H1 (cell line): ENCODE measurements around the gene GALNT11. TPM values are rescaled to one million over a fixed set of nuclear protein-coding genes. Genes with fewer than 3 reads are reported as not detected.

Source experiments
- CTCF ChIA-PET: fragments of 300-600 bp; sonication (Branson Sonifier 250); formaldehyde crosslinking; loops from one replicate; lab custom pipeline; 2021; ENCODE audit not compliant: partially characterized antibody; lab: Charles Lee
- POLR2A ChIA-PET: fragments of 300-600 bp; sonication (Branson Sonifier 250); formaldehyde crosslinking; loops from one replicate; lab custom pipeline; 2021; ENCODE audit warnings: inconsistent platforms; ENCODE audit not compliant: partially characterized antibody; lab: Charles Lee
- DNase-seq, 2 experiments: peaks; one replicate each; pipeline versions ENCODE4 v3.0.0 to v3.0.0-alpha.2; 2010 to 2022; ENCODE audit warnings: low spot score in 2 of 2, low read depth in 1 of 2, mixed read lengths in 1 of 2
- FAIRE-seq: peaks from 2 replicates; lab custom pipeline; 2011; peaks lifted over from hg19 to GRCh38; lab: Jason Lieb, UNC
- H2AFZ ChIP-seq: 2 replicates; pipeline ENCODE4 v1.8.1; 2012; ENCODE audit warnings: low read length, inconsistent platforms
- H2AK5ac ChIP-seq: 2 replicates; pipeline ENCODE4 v1.6.1; 2013; ENCODE audit warnings: low read depth, low read length
- H2BK120ac ChIP-seq: replicated peaks from 2 replicates; pipeline ENCODE3; 2013; ENCODE audit warnings: low read depth, low read length, inconsistent platforms
- H2BK12ac ChIP-seq: 2 replicates; pipeline ENCODE4 v1.6.1; 2013; ENCODE audit warnings: low read depth, low read length
- H2BK15ac ChIP-seq: 2 replicates; pipeline ENCODE4 v1.6.1; 2013; ENCODE audit warnings: low read length
- H2BK20ac ChIP-seq: 2 replicates; pipeline ENCODE4 v1.6.1; 2013; ENCODE audit warnings: low read length
- H2BK5ac ChIP-seq: 2 replicates; pipeline ENCODE4 v1.6.1; 2013; ENCODE audit warnings: low read depth, low read length
- H3K14ac ChIP-seq: 2 replicates; pipeline ENCODE4 v1.6.1; 2013; ENCODE audit warnings: inconsistent platforms; ENCODE audit not compliant: insufficient read length
- H3K18ac ChIP-seq: 2 replicates; pipeline ENCODE4 v1.6.1; 2013; ENCODE audit warnings: low read length; ENCODE audit errors: extremely low read depth
- H3K23ac ChIP-seq: 2 replicates; pipeline ENCODE4 v1.6.1; 2013; ENCODE audit warnings: inconsistent platforms; ENCODE audit not compliant: insufficient read length
- H3K23me2 ChIP-seq: 2 replicates; pipeline ENCODE4 v1.6.1; 2013; ENCODE audit warnings: low read depth, low read length
- H3K27ac ChIP-seq: 2 replicates; pipeline ENCODE4 v1.6.1; 2011; ENCODE audit warnings: low read depth, low read length, inconsistent platforms
- H3K27me3 ChIP-seq, 4 experiments: replicated peaks in 1 of 4; 1 replicate in 1 of 4; 2 replicates in 3 of 4; pipeline versions ENCODE4 v1.6.1 to v1.8.1; 2011 to 2013; ENCODE audit warnings: low read length in 3 of 4, mild to moderate bottlenecking in 3 of 4, inconsistent platforms in 2 of 4, mixed read lengths in 2 of 4, moderate library complexity in 1 of 4; ENCODE audit not compliant: control insufficient read depth in 3 of 4, insufficient read depth in 3 of 4; ENCODE audit errors: extremely low read depth in 1 of 4
- H3K36me3 ChIP-seq, 4 experiments: 2 replicates each; pipeline versions ENCODE4 v1.6.1 to v1.8.1; 2011 to 2013; ENCODE audit warnings: mild to moderate bottlenecking in 4 of 4, low read length in 3 of 4, moderate library complexity in 2 of 4, control low read depth in 1 of 4, inconsistent platforms in 1 of 4; ENCODE audit not compliant: insufficient read depth in 4 of 4, control insufficient read depth in 2 of 4
- H3K4ac ChIP-seq: replicated peaks from 2 replicates; pipeline ENCODE3; 2013; ENCODE audit warnings: low read length, low read depth, mixed read lengths, inconsistent platforms; ENCODE audit not compliant: insufficient read length
- H3K4me1 ChIP-seq, 4 experiments: replicated peaks in 1 of 4; 1 replicate in 1 of 4; 2 replicates in 3 of 4; pipeline versions ENCODE4 v1.6.1 to v1.8.1; 2011 to 2013; ENCODE audit warnings: low read length in 3 of 4, inconsistent platforms in 2 of 4, mixed read lengths in 1 of 4; ENCODE audit not compliant: insufficient read depth in 4 of 4, control insufficient read depth in 3 of 4
- H3K4me2 ChIP-seq, 2 experiments: 2 replicates each; pipeline versions ENCODE4 v1.6.1 to v1.8.1; 2011 to 2013; ENCODE audit warnings: low read depth in 2 of 2, low read length in 2 of 2, control low read depth in 1 of 2, inconsistent platforms in 1 of 2, mild to moderate bottlenecking in 1 of 2; ENCODE audit not compliant: insufficient read depth in 1 of 2
- H3K4me3 ChIP-seq, 4 experiments: fragments of 200-600, 300-600 bp in 1 of 4; sonication (generic), shearing (Covaris generic), sonication (Bioruptor Twin) in 1 of 4; 2 replicates each; pipeline versions ENCODE4 v1.5.1 to v1.8.1; 2011 to 2016; ENCODE audit warnings: low read length in 4 of 4, low read depth in 3 of 4, control low read depth in 2 of 4, inconsistent platforms in 2 of 4, mild to moderate bottlenecking in 2 of 4, mixed read lengths in 1 of 4, moderate library complexity in 1 of 4; ENCODE audit not compliant: insufficient read depth in 2 of 4; ENCODE audit errors: extremely low read depth in 1 of 4
- H3K56ac ChIP-seq: replicated peaks from 2 replicates; pipeline ENCODE3; 2013; ENCODE audit warnings: low read depth, mild to moderate bottlenecking, mixed read lengths, low read length, inconsistent platforms; ENCODE audit not compliant: insufficient read length
- H3K79me1 ChIP-seq: 2 replicates; pipeline ENCODE4 v1.6.1; 2013; ENCODE audit warnings: low read depth, low read length, control low read depth
- H3K79me2 ChIP-seq, 2 experiments: 2 replicates each; pipeline versions ENCODE4 v1.6.1 to v1.8.1; 2012 to 2013; ENCODE audit warnings: low read length in 2 of 2, mild to moderate bottlenecking in 2 of 2, inconsistent platforms in 1 of 2; ENCODE audit not compliant: insufficient read depth in 2 of 2, control insufficient read depth in 1 of 2
- H3K9ac ChIP-seq, 4 experiments: replicated peaks in 1 of 4; 1 replicate in 1 of 4; 2 replicates in 3 of 4; pipeline versions ENCODE4 v1.6.1 to v1.8.1; 2011 to 2013; ENCODE audit warnings: low read depth in 3 of 4, low read length in 3 of 4, control low read depth in 2 of 4, mild to moderate bottlenecking in 2 of 4, moderate library complexity in 2 of 4, inconsistent platforms in 1 of 4; ENCODE audit errors: extremely low read depth in 1 of 4
- H3K9me3 ChIP-seq, 2 experiments: 2 replicates each; pipeline versions ENCODE4 v1.6.1 to v1.8.1; 2012 to 2013; ENCODE audit warnings: mild to moderate bottlenecking in 2 of 2, moderate library complexity in 2 of 2, control low read depth in 1 of 2, inconsistent platforms in 1 of 2, low read depth in 1 of 2, low read length in 1 of 2, mixed read lengths in 1 of 2; ENCODE audit not compliant: insufficient read depth in 2 of 2
- H4K20me1 ChIP-seq, 2 experiments: replicated peaks in 1 of 2; 2 replicates each; pipeline versions ENCODE3 to v1.8.1; 2011 to 2013; ENCODE audit warnings: inconsistent platforms in 2 of 2, low read length in 2 of 2, mild to moderate bottlenecking in 1 of 2; ENCODE audit not compliant: insufficient read depth in 2 of 2, control insufficient read depth in 1 of 2
- H4K5ac ChIP-seq: 2 replicates; pipeline ENCODE4 v1.6.1; 2013; ENCODE audit warnings: low read length, low read depth, mixed read lengths, inconsistent platforms; ENCODE audit not compliant: insufficient read length
- H4K8ac ChIP-seq: 2 replicates; pipeline ENCODE4 v1.8.0; 2013; ENCODE audit warnings: mild to moderate bottlenecking, moderate library complexity, low read length, inconsistent platforms; ENCODE audit not compliant: insufficient read depth; ENCODE audit errors: extremely low read depth
- H4K91ac ChIP-seq: replicated peaks from 2 replicates; pipeline ENCODE3; 2013; ENCODE audit warnings: low read length, mixed read lengths, inconsistent platforms; ENCODE audit not compliant: insufficient read length
- BRCA1 ChIP-seq: IDR thresholded peaks from 2 replicates; pipeline ENCODE4 v1.6.1; 2012; ENCODE audit warnings: low read depth, low read length, improper control_type of control experiment
- GTF2F1 ChIP-seq: IDR thresholded peaks from 2 replicates; pipeline ENCODE4 v1.6.1; 2012; ENCODE audit warnings: low read depth, low read length, improper control_type of control experiment, borderline replicate concordance
- HDAC2 ChIP-seq, 2 experiments: fragments of 300-600 bp in 1 of 2; sonication (generic) in 1 of 2; IDR thresholded peaks; 2 replicates each; pipeline ENCODE4 v1.6.1; 2011 to 2012; ENCODE audit warnings: low read depth in 2 of 2, low read length in 2 of 2, mild to moderate bottlenecking in 2 of 2, moderate library complexity in 2 of 2, borderline replicate concordance in 1 of 2, inconsistent platforms in 1 of 2
- JUND ChIP-seq: IDR thresholded peaks from 2 replicates; pipeline ENCODE4 v1.6.1; 2011; ENCODE audit warnings: mild to moderate bottlenecking, improper control_type of control experiment, low read length
- MAX ChIP-seq: IDR thresholded peaks from 2 replicates; pipeline ENCODE4 v1.6.1; 2012; ENCODE audit warnings: inconsistent platforms
- SRF ChIP-seq: IDR thresholded peaks from 2 replicates; pipeline ENCODE4 v1.6.1; 2011; ENCODE audit warnings: mild to moderate bottlenecking, low read depth, low read length, moderate library complexity
- TAF7 ChIP-seq: optimal IDR thresholded peaks from 2 replicates; pipeline ENCODE3; 2011; ENCODE audit warnings: low read depth, mild to moderate bottlenecking, inconsistent platforms, low read length, moderate library complexity, borderline replicate concordance
- WGBS, 2 experiments: shearing (Covaris generic) in 1 of 2; methylation state at CpG; one replicate each; pipeline versions ENCODE4 v1.1.6 to v1.1.7; 2013 to 2015; ENCODE audit warnings: low lambda C conversion rate in 2 of 2, mixed read lengths in 2 of 2, inconsistent platforms in 1 of 2, low coverage in 1 of 2, missing lambda C conversion rate in 1 of 2; ENCODE audit not compliant: insufficient replicate concordance in 2 of 2, insufficient coverage in 1 of 2, insufficient read length in 1 of 2; ENCODE audit errors: extremely low coverage in 1 of 2, missing lambda C conversion rate in 1 of 2; 5-methylcytosine and 5-hydroxymethylcytosine counted together
- long read RNA-seq, 2 experiments: library from RNA in 1 of 2; library from capped mRNA in 1 of 2; stranded (forward); transcript quantifications; one replicate each; pipeline ENCODE4 v2.0.0, GENCODE V29; 2021; ENCODE audit warnings: inconsistent platforms in 1 of 2
- polyA minus RNA-seq, 3 experiments: library from RNA; depleted of rRNA, polyadenylated mRNA; stranded (reverse); fragments of >200 nt; gene quantifications; 1 replicate in 2 of 3; 2 replicates in 1 of 3; pipeline ENCODE4 v1.2.3, GENCODE V29; 2011
- polyA plus RNA-seq, 7 experiments: library from polyadenylated mRNA; depleted of rRNA in 3 of 7; stranded (reverse) in 5 of 7; unstranded in 2 of 7; fragments of >200 nt in 5 of 7; fragments of 200-250 nt in 2 of 7; gene quantifications; 1 replicate in 5 of 7; 2 replicates in 1 of 7; 4 replicates in 1 of 7; pipeline versions ENCODE4 v1.2.1 to v1.2.3, GENCODE V29; 2011 to 2013; ENCODE audit warnings: missing spikeins in 2 of 7, mixed read lengths in 2 of 7
- total RNA-seq: library from RNA; stranded (reverse); fragmentation: NEBNext Ultra II Directional; extraction: Animal tissue kit (Norgen Biotek cat#: 25700); gene quantifications from 2 replicates; pipeline ENCODE4 v1.2.1, GENCODE V29; 2021

The GALNT11 gene
- 20.5 and 20.6 TPM in 2 replicates for total RNA-seq
- 19.0 and 23.2 TPM in 2 replicates for polyA plus RNA-seq (2011; rRNA removed)
- polyA plus RNA-seq (2011; cell fraction: cytosol; rRNA removed), result 26.8 TPM
- polyA plus RNA-seq (2011; cell fraction: nucleus; rRNA removed), result 17.9 TPM
- 18.9 to 24.5 TPM (median 21.3 TPM) in 4 replicates for polyA plus RNA-seq (2012, experiment 1 of 2)
- polyA plus RNA-seq (2012, experiment 2 of 2), result 5.3 TPM
- polyA plus RNA-seq (2013, experiment 1 of 2), result 18.6 TPM
- polyA plus RNA-seq (2013, experiment 2 of 2), result 19.7 TPM
- 18.0 and 22.1 TPM in 2 replicates for polyA minus RNA-seq (2011; rRNA and poly(A)+ RNA removed)
- polyA minus RNA-seq (2011; cell fraction: cytosol; rRNA and poly(A)+ RNA removed), result 11.7 TPM
- 21.4 TPM for polyA minus RNA-seq (2011; cell fraction: nucleus; rRNA and poly(A)+ RNA removed)
- long read RNA-seq, experiment 1, partial matches to known transcripts, result 3 of 17 reads
- long read RNA-seq, experiment 1, other reads (novel, unspliced or antisense), result 12 of 17 reads
- long read RNA-seq, experiment 2, partial matches to known transcripts, result 4 of 6 reads
- long read RNA-seq, experiment 2, other reads (novel, unspliced or antisense), result 1 of 6 reads

- no peak within 1 kb of the TSS for H3K14ac ChIP-seq
- no peaks in the 10 kb centered on the region; the same call in 1 of the 2 replicates for H3K79me1 ChIP-seq
- no peak within 1 kb of the TSS for H2BK5ac ChIP-seq
- peaks cover 3% of the 10 kb centered on the region; the same call in 1 of the 2 replicates for H3K23me2 ChIP-seq
- no peak within 1 kb of the TSS; the same call in none of the 2 replicates for H3K18ac ChIP-seq
- 0 out of 2 replicates have a peak within 1 kb of the TSS, but pooled peaks have one; percentile 17 for H2BK12ac ChIP-seq
- H3K9me3 ChIP-seq, result no peaks in the 10 kb centered on the region
- no peaks in the 10 kb centered on the region; a peak in 2 of 7 replicates for H3K27me3 ChIP-seq
- H2BK15ac ChIP-seq, result no peak within 1 kb of the TSS
- H3K4me2 ChIP-seq, result peak within 1 kb of the TSS; percentile 63
- H2AFZ ChIP-seq, result no peak within 1 kb of the TSS
- CTCF ChIA-PET, result interaction anchor here (0.7 to 1.6 kb wide), 5 partner anchors 10 to 142 kb away, joined by 3 to 4 read pairs (median 3); no protein-coding TSS in a partner anchor
- no peak within 1 kb of the TSS for H2BK20ac ChIP-seq
- H3K4me1 ChIP-seq, result peaks cover 0 to 4% (median 3%) of the 10 kb centered on the region in 4 experiments; a peak in 3 of 7 replicates
- H3K23ac ChIP-seq, result no peak within 1 kb of the TSS
- peak within 1 kb of the TSS; percentile 67 to 82 (median 73) for H3K4me3 ChIP-seq
- H4K8ac ChIP-seq, result peak within 1 kb of the TSS; percentile 95
- H4K5ac ChIP-seq, result peak within 1 kb of the TSS; percentile 67
- POLR2A ChIA-PET, result interaction anchor here (0.7 kb wide), 1 partner anchor 150 kb away, joined by 3 read pairs; no protein-coding TSS in a partner anchor
- peak within 1 kb of the TSS; percentile 38 to 67 (median 58); a peak in 6 of 7 replicates for H3K9ac ChIP-seq
- 2% methylated on average over 51 of the region's 84 CpGs; no CpG with 5 or more reads in 1 of the 2 experiments for WGBS, 2 experiments
- peak within 1 kb of the TSS; percentile 42 for H4K91ac ChIP-seq
- H3K4ac ChIP-seq, result no peak within 1 kb of the TSS
- no peak for FAIRE-seq
- peak within 1 kb of the TSS; percentile 64; the same call in 1 of the 2 replicates for H3K27ac ChIP-seq
- peaks cover 0 to 10% (median 4%) of the 10 kb centered on the region in 4 experiments; a peak in 4 of 8 replicates for H3K36me3 ChIP-seq
- no peak within 1 kb of the TSS for H2BK120ac ChIP-seq
- H3K56ac ChIP-seq, result peak within 1 kb of the TSS; percentile 16
- H4K20me1 ChIP-seq, result no peaks in the 10 kb centered on the region
- no peaks in the 10 kb centered on the region for H3K79me2 ChIP-seq
- no peak within 1 kb of the TSS for H2AK5ac ChIP-seq
- DNase-seq, result peak; percentile 43 to 89
- TF ChIP-seq TAF7 (no peak), BRCA1 (no peak), JUND (peak; percentile 33; the same call in 1 of the 2 replicates), SRF (no peak), HDAC2 (IDR thresholded peaks at IDR 0.05; ENCODE audit: borderline replicate concordance in 1 of 2, low read depth in 2 of 2, low read length in 2 of 2) (peak; percentile 35 to 97; a peak in 1 of 4 replicates), GTF2F1 (no peak), MAX (0 out of 2 replicates have a peak, but pooled peaks have one; percentile 19)
Observed at GRCh38 chr7:152025077-152025936, at the start of gene GALNT11. GALNT11 (plus strand) TSS chr7:152025674; CDS start chr7:152094228, 68,554 bp downstream.
